Renal pelvis (tissue), 4 donors: ENCODE results near the gene ABCA7. TPM values are rescaled to one million over a fixed set of nuclear protein-coding genes. Genes with fewer than 3 reads are reported as not detected.
"Not testable (repeated sequence)": the region's sequence is repeated elsewhere in the genome, so short reads cannot be mapped to it uniquely, and the experiment has no call there.

ENCODE experiments used
- DNase-seq: peaks from one replicate; pipeline ENCODE4 v3.0.0-alpha.2; 2013
- polyA plus RNA-seq, 3 donors: library from polyadenylated mRNA; unstranded; fragments of 120-200 nt; gene quantifications; one replicate each; pipeline ENCODE4 v1.2.1, GENCODE V29; 2013; ENCODE audit not compliant: insufficient read length in 3 of 3

Gene ABCA7
- polyA plus RNA-seq, 3 donors: 8.9 to 11.6 (median 9.6) TPM

DNA sequence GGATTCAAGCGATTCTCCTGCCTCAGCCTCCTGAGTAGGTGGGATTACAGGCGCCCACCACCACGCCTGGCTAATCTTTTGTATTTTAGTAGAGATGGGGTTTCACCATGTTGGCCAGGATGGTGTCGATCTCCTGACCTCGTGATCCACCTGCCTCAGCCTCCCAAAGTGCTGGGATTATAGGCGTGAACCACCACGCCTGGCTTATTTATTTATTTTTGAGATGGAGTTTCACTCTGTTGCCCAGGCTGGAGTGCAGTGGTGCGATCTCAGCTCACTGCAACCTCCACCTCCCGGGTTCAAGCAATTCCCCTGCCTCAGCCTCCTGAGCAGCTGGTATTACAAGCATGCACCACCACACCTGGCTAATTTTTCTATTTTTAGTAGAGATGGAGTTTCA is 74.8 kb downstream of the ABCA7 start:
- DNase-seq: not testable (repeated sequence)

Other genes starting within 250 kb of the ABCA7 start
- gene PTBP1, start 242.7 kb upstream of the ABCA7 start, polyA plus RNA-seq: 100 to 1,000 TPM; 400 to 450 (median 417) TPM
- 10 to 100 TPM; 11.2 to 25.9 (median 17.1) TPM for gene PLPPR3, start 218.2 kb upstream of the ABCA7 start, polyA plus RNA-seq
- gene AZU1, start 212.3 kb upstream of the ABCA7 start, polyA plus RNA-seq: 1 to 10 TPM; 1.0 to 3.4 (median 2.2) TPM
- 1 to 10 TPM; 1.2 to 2.0 (median 1.4) TPM for gene PRTN3, start 199.1 kb upstream of the ABCA7 start, polyA plus RNA-seq
- under 1 TPM; 0.25 to 0.51 (median 0.46) TPM for gene ELANE, start 187.8 kb upstream of the ABCA7 start, polyA plus RNA-seq
- 1 to 10 TPM; 3.9 to 4.4 (median 4.2) TPM for gene CFD, start 180.4 kb upstream of the ABCA7 start, polyA plus RNA-seq
- 10 to 100 TPM; 60.6 to 71.4 (median 63.5) TPM for gene MED16, start 146.9 kb upstream of the ABCA7 start, polyA plus RNA-seq
- not detected for gene RNU6-9, start 146.6 kb upstream of the ABCA7 start, polyA plus RNA-seq
- 10 to 100 TPM; 43.1 to 58.3 (median 51.9) TPM for gene R3HDM4, start 126.9 kb upstream of the ABCA7 start, polyA plus RNA-seq
- gene KISS1R, start 122.8 kb upstream of the ABCA7 start, polyA plus RNA-seq: 1 to 10 TPM in 1 of 3 donors, under 1 TPM in 2; 0.94 to 1.3 (median 0.98) TPM
- 10 to 100 TPM; 25.3 to 38.8 (median 31.6) TPM for gene ARID3A, start 114.1 kb upstream of the ABCA7 start, polyA plus RNA-seq
- gene WDR18, start 55.8 kb upstream of the ABCA7 start, polyA plus RNA-seq: 10 to 100 TPM; 48.4 to 63.9 (median 61.6) TPM
- gene GRIN3B, start 39.7 kb upstream of the ABCA7 start, polyA plus RNA-seq: 1 to 10 TPM in 1 of 3 donors, under 1 TPM in 2; 0.87 to 1.1 (median 0.91) TPM
- gene TMEM259, start 19.0 kb upstream of the ABCA7 start, polyA plus RNA-seq: 100 to 1,000 TPM; 126 to 135 (median 134) TPM
- gene RNU6-2, start 18.6 kb upstream of the ABCA7 start, polyA plus RNA-seq: not detected
- gene CNN2, start 13.5 kb upstream of the ABCA7 start, polyA plus RNA-seq: 100 to 1,000 TPM; 171 to 183 (median 174) TPM
- gene ARHGAP45, start 27.1 kb downstream of the ABCA7 start, polyA plus RNA-seq: 10 to 100 TPM in 2 of 3 donors, 1 to 10 TPM in 1; 10.0 to 14.9 (median 14.8) TPM
- 100 to 1,000 TPM; 162 to 168 (median 165) TPM for gene POLR2E, start 55.3 kb downstream of the ABCA7 start, polyA plus RNA-seq
- 100 to 1,000 TPM; 246 to 301 (median 294) TPM for gene GPX4, start 63.9 kb downstream of the ABCA7 start, polyA plus RNA-seq
- 10 to 100 TPM; 18.1 to 22.1 (median 20.2) TPM for gene SBNO2, start 134.2 kb downstream of the ABCA7 start, polyA plus RNA-seq
- gene STK11, start 165.7 kb downstream of the ABCA7 start, polyA plus RNA-seq: 10 to 100 TPM; 57.3 to 65.3 (median 60.8) TPM
- gene CBARP, start 197.9 kb downstream of the ABCA7 start, polyA plus RNA-seq: 1 to 10 TPM; 2.0 to 3.2 (median 2.7) TPM
- gene ATP5F1D, start 201.6 kb downstream of the ABCA7 start, polyA plus RNA-seq: 100 to 1,000 TPM; 119 to 152 (median 149) TPM
- 10 to 100 TPM; 66.2 to 74.7 (median 68.1) TPM for gene MIDN, start 208.5 kb downstream of the ABCA7 start, polyA plus RNA-seq
- gene CIRBP, start 229.2 kb downstream of the ABCA7 start, polyA plus RNA-seq: 100 to 1,000 TPM; 778 to 993 (median 799) TPM
- gene FAM174C, start 235.4 kb downstream of the ABCA7 start, polyA plus RNA-seq: 10 to 100 TPM; 25.3 to 28.7 (median 28.5) TPM
- gene EFNA2, start 245.8 kb downstream of the ABCA7 start, polyA plus RNA-seq: 1 to 10 TPM; 2.2 to 4.4 (median 3.8) TPM